Body of pancreas (tissue), 4 donors: ENCODE results near the gene SGK1. TPM values are rescaled to one million over a fixed set of nuclear protein-coding genes. Genes with fewer than 3 reads are reported as not detected.
"Not testable (repeated sequence)": the region's sequence is repeated elsewhere in the genome, so short reads cannot be mapped to it uniquely, and the experiment has no call there.

Source experiments
- ATAC-seq: fragments of 150-250 bp; one replicate; pipeline ENCODE4 v1.9.1; 2016
- DNase-seq, 4 donors: peaks; one replicate each; pipeline ENCODE4 v3.0.0-alpha.2; 2019
- H3K27ac ChIP-seq, 4 donors: fragments of 200-600 bp; sonication (generic); 1 replicate in 3 of 4; 2 replicates in 1 of 4; pipeline versions ENCODE4 v1.5.1 to v1.6.1; 2016 to 2019; ENCODE audit warnings: mild to moderate bottlenecking in 1 of 4, mixed read lengths in 1 of 4, moderate library complexity in 1 of 4
- H3K27me3 ChIP-seq, 2 donors: fragments of 200-600 bp; sonication (generic); one replicate each; pipeline ENCODE4 v1.6.0; 2016; ENCODE audit warnings: mild to moderate bottlenecking in 1 of 2
- H3K36me3 ChIP-seq, 2 donors: fragments of 200-600 bp; sonication (generic); replicated peaks in 1 of 2; 2 replicates each; pipeline ENCODE4 v1.5.1; 2016; ENCODE audit warnings: low read depth in 2 of 2; ENCODE audit not compliant: insufficient read depth in 1 of 2
- H3K4me1 ChIP-seq: fragments of 200-600 bp; sonication (generic); one replicate; pipeline ENCODE4 v1.6.0; 2016
- H3K4me3 ChIP-seq, 2 donors: fragments of 200-600 bp; sonication (generic); 1 replicate in 1 of 2; 2 replicates in 1 of 2; pipeline ENCODE4 v1.5.1; 2016 to 2019
- H3K9me3 ChIP-seq, 3 donors: fragments of 200-600 bp; sonication (generic); 1 replicate in 2 of 3; 2 replicates in 1 of 3; pipeline ENCODE4 v1.5.1; 2016
- POLR2A ChIP-seq, 3 donors: fragments of 450-650 bp; IDR thresholded peaks; one replicate each; pipeline ENCODE4 v1.6.1; 2016; ENCODE audit warnings: antibody characterized with exemption in 3 of 3, mild to moderate bottlenecking in 2 of 3
- whole genome bisulfite sequencing, 2 donors: methylation state at CpG; one replicate each; pipeline ENCODE4 v1.1.5; 2017; 5-methylcytosine and 5-hydroxymethylcytosine counted together
- intact Hi-C: fragments of 100-400 bp; cut with DNase I; formaldehyde crosslinking; loops from one replicate; pipeline ENCODE4 v1.15.1; 2023
- total RNA-seq, 2 donors: library from RNA; depleted of rRNA; stranded (reverse); fragments of >200 nt; gene quantifications; one replicate each; pipeline ENCODE4 v1.1.0, GENCODE V29; 2016
- TF ChIP-seq, protein P1 (sequence below), 7 experiments: fragments of 450-650 bp in 4 of 7; fragments of 200-600 bp in 3 of 7; sonication (generic) in 3 of 7; IDR thresholded peaks; one replicate each; pipeline ENCODE4 v1.5.1; 2016 to 2019; ENCODE audit warnings: antibody characterized with exemption in 7 of 7

Gene SGK1
- total RNA-seq, 2 donors from 2014 or later: 51.1 to 238 TPM

DNA sequence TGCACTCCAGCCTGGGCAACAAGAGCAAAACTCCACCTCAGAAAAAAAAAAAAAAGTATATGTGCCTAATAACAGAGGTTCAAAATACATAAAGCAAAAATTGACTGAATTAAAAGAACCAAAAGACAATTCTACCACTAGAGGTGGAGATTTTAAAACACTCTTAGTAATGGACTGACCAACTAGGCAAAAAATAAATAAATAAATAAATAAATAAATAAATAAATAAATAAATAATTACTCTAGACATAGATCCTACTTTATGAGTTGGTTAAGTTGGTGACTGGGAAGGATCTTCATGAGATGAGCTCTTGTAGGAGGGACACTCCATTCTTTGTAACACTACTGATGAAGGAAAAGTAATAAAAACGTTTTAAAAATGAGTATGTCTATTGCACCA, 113.9 kb downstream of the SGK1 start:
- no peak for DNase-seq
- H3K4me3 ChIP-seq: no peak overlapping the region
- H3K36me3 ChIP-seq: no peaks in the 10 kb centered on the region
- intact Hi-C loops: no loop called here
- no peak for TF ChIP-seq POLR2A (IDR thresholded peaks at IDR 0.05)
- TF ChIP-seq, protein P1, sequence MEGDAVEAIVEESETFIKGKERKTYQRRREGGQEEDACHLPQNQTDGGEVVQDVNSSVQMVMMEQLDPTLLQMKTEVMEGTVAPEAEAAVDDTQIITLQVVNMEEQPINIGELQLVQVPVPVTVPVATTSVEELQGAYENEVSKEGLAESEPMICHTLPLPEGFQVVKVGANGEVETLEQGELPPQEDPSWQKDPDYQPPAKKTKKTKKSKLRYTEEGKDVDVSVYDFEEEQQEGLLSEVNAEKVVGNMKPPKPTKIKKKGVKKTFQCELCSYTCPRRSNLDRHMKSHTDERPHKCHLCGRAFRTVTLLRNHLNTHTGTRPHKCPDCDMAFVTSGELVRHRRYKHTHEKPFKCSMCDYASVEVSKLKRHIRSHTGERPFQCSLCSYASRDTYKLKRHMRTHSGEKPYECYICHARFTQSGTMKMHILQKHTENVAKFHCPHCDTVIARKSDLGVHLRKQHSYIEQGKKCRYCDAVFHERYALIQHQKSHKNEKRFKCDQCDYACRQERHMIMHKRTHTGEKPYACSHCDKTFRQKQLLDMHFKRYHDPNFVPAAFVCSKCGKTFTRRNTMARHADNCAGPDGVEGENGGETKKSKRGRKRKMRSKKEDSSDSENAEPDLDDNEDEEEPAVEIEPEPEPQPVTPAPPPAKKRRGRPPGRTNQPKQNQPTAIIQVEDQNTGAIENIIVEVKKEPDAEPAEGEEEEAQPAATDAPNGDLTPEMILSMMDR (IDR thresholded peaks at IDR 0.05): no peak
- WGBS, 2 donors: 54 to 57% methylated on average over 1 of the region's 1 CpG
- ATAC-seq: no peak
- no peaks in the 10 kb centered on the region for H3K27me3 ChIP-seq
- peaks cover 21% of the 10 kb centered on the region for H3K4me1 ChIP-seq
- H3K27ac ChIP-seq: no peak overlapping the region
- no peaks in the 10 kb centered on the region for H3K9me3 ChIP-seq

DNA sequence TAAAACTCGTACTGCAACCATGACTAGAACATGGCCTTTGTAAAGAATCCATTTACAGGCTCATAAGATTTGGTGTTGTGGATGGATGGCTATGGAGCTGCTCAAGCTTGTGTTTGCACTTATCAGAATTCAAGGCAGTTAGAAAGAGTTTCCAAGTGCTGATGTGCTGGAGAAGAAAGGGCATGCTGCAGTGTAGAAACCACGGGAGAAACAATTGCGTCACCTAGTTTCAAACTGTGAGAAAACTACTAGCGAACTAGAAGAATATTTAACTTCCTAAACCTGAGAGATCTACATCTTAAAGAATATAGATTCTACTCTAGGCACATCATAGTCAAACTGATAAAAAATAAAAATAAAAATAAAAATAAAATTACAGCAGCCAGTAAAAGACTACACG, 116.2 kb downstream of the SGK1 start:
- H3K27me3 ChIP-seq: no peaks in the 10 kb centered on the region

DNA sequence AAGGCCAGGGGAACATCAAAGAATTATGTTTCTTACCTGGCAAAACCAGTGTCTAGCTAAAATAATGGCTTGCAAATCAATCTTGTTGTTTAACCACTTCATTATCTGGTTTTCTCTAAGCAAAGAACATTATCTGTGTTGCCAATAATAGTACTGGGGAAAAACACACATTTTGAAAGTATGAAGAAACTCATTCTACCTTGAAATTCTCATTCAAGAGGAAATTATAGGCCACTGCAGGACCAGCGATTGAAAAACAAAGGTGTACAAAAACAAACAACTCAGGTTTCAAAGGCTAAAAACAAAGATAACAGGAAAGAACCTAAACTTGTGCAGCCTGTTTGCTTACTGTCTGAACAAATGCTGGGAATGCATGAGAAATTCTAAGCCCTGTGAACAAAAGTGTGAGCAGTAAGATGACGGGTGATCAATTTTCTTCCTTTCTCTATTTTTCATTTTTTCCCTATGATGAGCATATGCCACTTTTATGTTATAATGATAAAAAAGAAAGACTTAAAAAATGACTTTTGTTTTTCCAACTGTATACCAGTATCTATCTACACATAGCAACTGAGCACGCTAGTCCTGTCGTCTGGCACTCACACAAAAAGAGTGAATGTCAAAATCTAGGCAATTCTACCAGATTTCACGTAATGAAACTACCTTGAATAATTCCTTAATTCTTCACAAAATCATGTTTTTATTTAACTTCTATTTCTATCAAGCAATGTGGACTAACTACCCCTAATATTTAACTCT, 117.9 kb downstream of the SGK1 start:
- Histone ChIP-seq H3K27ac (peak overlapping the region; percentile 34 to 85 (median 82)), H3K4me3 (no peak overlapping the region), H3K9me3 (no peaks in the 10 kb centered on the region), H3K4me1 (peaks cover 34% of the 10 kb centered on the region), H3K36me3 (no peaks in the 10 kb centered on the region), H3K27me3 (no peaks in the 10 kb centered on the region)
- TF ChIP-seq POLR2A (IDR thresholded peaks at IDR 0.05): no peak
- TF ChIP-seq, protein P1 (IDR thresholded peaks at IDR 0.05): peak in 1 of 7 experiments; percentile 10
- WGBS, 2 donors: 23 to 27% methylated on average over 5 of the region's 5 CpGs
- intact Hi-C loops: no loop called here
- peak; percentile 83 for ATAC-seq
- peak in 1 of 4 donors; percentile 27 for DNase-seq

More for the DNA sequence above, 116.2 kb downstream of the SGK1 start:
- Histone ChIP-seq H3K4me3 (no peak overlapping the region), H3K4me1 (peaks cover 25% of the 10 kb centered on the region), H3K36me3 (no peaks in the 10 kb centered on the region), H3K9me3 (no peaks in the 10 kb centered on the region), H3K27ac (peak overlapping the region in 3 of 4 donors; percentile 39 to 82 (median 82))
- intact Hi-C loops: no loop called here
- 62% methylated on average over 5 of the region's 5 CpGs for WGBS, 2 donors
- ATAC-seq (no peak), DNase-seq (no peak)
- no peak for TF ChIP-seq POLR2A (IDR thresholded peaks at IDR 0.05)
- TF ChIP-seq, protein P1 (IDR thresholded peaks at IDR 0.05): no peak

DNA sequence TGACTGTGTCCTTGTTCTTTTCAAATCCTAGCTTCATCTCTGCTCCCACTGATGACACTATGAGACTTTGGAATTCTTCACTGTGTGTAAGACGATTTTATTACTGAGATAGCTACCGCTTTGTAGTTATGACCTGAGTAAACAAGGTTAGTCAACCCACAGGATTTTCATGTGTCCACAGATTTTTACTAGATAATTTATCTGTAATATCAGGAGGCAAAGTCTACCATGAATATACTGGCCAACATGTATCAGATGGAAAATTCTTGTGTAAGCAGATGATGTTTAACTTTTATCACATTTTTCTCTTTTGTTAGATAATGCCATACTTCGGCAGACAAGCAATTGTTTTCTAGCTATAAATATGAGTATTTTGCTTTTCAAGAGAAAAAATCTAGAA, 119.8 kb downstream of the SGK1 start:
- H3K4me1 ChIP-seq: peaks cover 39% of the 10 kb centered on the region
- H3K27me3 ChIP-seq: no peaks in the 10 kb centered on the region
- H3K36me3 ChIP-seq: no peaks in the 10 kb centered on the region
- H3K4me3 ChIP-seq: no peak overlapping the region
- TF ChIP-seq, protein P1 (IDR thresholded peaks at IDR 0.05): no peak
- no peak for TF ChIP-seq POLR2A (IDR thresholded peaks at IDR 0.05)
- ATAC-seq (no peak), DNase-seq (no peak)
- H3K27ac ChIP-seq: no peak overlapping the region
- 35 to 38% methylated on average over 3 of the region's 3 CpGs for WGBS, 2 donors
- no peaks in the 10 kb centered on the region for H3K9me3 ChIP-seq
- intact Hi-C loops: no loop called here

DNA sequence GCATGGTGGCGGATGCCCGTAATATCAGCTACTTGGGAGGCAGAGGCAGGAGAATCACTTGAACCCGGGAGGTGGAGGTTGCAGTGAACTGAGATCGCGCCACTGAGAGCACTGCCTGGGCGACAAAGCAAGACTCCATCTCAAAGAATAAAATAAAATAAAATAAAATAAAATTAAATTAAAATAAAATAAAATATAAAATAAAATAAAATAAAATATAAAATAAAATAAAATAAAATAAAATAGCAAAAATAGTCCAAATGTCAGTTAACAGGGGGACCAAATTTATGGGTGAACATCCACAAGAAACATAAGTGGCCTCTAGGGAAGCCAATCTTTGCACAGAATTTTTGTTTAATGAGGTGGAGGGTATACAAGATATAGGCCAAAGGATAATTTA, 120.2 kb downstream of the SGK1 start:
- peaks cover 40% of the 10 kb centered on the region for H3K4me1 ChIP-seq
- H3K27ac ChIP-seq, DNase-seq, H3K4me3 ChIP-seq, H3K27me3 ChIP-seq, H3K9me3 ChIP-seq, H3K36me3 ChIP-seq, ATAC-seq, intact Hi-C loops: not testable (repeated sequence)
- 81 to 98% methylated on average over 6 of the region's 6 CpGs for WGBS, 2 donors
